T follicular helper cell (primary cell): ENCODE measurements around the gene FHIT.
"Not testable (repeated sequence)": the region's sequence is repeated elsewhere in the genome, so short reads cannot be mapped to it uniquely, and the experiment has no call there.

Source experiments
- DNase-seq: peaks from one replicate; pipeline ENCODE4 v3.0.0-alpha.2; 2020; ENCODE audit warnings: low read depth

The FHIT gene

DNA sequence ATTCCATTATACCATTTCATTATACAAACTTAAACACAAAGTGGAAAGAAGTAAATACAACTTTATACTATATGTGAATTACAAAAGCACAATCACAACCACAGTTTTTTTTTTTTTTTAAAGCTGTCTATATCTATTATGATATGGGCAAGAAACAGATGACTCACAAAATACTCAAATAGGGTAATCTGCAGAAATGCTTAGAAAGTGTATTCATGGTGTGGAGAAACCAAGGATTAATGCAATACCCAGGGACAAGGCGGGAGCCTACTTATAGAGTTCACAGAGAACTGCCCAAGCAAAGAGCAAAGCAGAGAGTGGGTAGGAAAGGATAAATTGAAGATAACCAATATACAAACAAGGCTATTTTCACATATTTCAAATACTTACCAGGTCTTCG, 332.0 kb downstream of the FHIT start:
- no peak for DNase-seq

DNA sequence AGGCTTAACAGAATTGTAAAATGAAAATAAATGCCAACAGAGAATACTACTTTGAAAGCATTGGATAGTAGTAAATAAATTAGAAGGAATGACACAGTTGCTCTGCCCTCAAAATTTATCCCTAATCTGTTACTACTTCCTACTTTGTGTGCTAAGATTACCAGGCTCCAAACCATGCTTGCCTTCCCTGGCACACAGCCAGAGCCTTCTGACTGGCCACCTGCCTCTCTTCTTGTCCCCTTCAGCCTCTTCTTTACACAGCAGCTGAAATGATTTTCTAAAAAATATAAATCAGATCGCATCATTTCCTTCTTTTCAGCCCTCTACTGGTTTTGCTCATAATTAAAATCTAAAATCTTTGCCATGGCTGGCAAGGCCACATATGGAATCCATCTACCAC, 334.1 kb downstream of the FHIT start:
- no peak for DNase-seq

DNA sequence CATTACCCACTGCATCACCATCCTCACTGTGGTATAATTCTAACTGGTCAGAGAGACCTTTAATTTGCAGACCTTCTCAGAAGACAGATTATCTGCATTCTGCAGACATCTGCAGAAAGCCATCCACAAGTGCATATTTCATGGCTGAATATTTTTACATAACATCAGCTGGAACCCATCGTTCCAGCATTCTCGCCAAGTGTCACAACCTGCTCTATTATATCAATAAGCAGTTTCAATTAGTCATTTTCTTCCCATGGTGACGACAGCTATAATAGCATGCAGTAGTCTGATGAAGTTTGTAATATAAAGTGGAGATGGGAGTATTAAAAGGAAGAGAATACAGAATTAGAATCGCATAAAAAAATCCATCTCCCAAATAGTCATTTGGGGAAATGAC, 334.7 kb downstream of the FHIT start:
- no peak for DNase-seq

DNA sequence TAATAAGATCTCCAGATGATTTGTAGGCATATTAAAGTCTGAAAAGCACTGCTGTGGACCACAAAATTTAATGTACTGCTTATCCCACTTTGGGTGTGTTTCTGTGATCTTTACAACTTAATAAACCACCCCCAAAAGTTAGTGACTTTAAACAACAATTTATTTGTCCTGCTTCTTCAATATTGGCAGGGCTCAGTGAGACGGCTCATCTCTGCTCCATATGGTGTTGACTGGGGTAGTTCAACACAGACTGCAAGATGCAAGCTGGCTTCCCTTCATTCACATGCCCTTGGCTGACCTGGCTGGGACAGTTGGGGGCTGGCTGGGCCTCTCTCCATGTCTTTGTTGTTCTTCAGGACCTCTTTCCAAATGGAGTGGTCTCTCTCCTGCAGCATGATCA, 337.8 kb downstream of the FHIT start:
- no peak for DNase-seq

DNA sequence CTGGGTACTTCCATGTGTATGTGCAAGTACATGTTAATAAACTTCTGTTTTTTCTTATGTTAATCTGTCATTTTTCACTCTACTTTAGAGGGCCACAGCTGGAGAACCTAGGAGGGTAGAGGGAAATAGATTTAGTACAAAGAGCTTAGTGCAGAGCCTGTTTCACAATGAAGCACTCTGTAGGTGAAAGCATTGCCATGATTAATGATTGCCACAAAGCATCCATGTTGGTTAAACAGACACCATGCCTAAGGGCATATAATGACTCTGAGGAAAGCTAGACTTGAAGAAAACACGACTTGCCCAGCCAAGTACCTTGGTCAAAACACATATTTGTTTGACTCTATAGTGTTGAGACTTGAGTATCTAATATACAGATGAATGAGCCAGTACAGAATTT, 338.4 kb downstream of the FHIT start:
- DNase-seq = no peak

DNA sequence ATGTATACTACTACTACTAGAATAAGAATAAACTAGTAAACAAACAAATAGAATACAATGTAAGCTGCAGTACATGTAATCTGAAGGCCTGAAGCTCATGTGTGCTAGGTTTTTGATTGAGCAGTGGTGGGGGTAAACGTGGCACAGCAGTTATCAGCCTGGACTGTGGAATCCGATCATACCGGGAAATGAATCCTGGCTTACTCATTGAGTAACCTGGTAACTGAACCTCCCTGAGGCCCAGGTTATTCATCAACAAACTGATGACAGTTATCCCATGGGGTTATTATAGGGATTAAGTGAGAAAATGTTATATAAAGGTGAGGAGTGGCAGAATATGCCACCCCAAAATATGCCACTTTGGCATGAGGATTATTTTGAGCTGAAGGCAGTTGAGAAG, 339.1 kb downstream of the FHIT start:
- no peak for DNase-seq

DNA sequence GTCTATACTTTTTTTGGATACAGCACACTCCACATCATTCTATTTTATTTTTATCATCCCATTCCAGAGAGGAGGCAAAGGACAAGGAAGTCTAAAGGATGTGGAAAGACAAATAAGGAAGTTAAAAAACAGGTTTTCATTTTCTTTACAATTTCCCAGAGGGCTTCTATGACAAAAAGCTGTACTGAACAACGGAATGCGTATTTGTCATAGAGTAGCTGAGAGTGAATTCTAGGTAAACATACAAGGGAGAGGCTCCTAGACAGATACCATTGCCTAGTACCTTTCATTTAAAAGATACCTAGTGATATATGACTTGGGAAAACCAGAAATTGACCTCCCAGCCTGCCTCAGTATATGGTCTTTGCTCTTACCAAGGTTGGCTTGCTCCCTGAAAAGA, 341.7 kb downstream of the FHIT start:
- no peak for DNase-seq

DNA sequence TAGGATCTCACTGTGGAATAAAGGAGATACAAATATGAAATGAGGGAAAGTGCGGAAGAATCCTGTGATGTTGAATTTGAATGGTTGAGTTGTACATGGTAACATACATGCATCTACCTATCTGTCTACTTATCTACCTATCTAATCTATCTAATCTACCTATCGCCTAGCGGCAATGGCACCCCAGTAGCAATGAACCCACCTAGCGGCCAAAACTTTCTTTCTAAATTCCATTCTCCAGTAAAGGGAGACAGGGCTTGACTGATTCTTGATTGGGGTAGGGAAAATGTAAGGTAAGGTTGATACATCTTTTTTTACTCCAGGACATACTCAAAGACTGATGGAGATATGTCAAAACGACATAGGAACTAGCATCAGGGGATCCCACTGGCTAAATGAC, 345.0 kb downstream of the FHIT start:
- no peak for DNase-seq

DNA sequence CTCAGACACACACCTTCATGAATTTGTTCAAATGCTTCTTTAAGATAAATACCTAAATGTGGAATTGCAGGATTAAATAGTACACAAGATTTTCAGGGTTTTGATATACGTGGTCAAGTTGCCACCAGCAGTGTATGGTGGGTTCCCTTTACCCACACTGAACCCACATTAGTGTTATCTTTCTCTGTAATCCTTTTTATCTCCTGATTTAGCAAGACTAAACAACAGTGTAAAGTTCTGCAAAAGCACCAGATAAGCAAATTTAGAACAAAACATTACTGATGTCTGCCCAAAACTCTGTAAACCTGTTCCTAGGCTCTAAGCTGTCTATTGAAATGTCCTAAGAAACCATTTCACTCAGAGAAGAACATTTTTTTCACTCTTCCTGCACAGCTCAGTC, 352.9 kb downstream of the FHIT start:
- no peak for DNase-seq

DNA sequence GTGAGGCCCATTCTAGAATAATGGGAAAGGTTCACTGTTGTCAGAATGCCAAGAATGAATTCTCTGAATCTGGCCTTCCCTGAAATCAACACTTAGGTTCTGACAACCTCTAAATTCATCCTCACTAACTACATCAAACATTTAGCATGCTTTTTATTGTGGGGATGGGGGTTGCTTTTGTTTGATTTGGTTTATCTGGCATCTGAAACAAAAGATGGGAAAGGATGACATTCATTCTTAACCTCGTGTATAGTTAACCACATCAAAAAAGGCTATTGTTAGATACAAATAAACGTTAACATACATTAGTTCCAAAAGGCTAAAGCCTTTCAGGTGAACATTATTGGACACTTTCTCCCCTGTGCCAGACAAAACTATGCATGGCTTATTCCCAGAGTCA, 357.3 kb downstream of the FHIT start:
- no peak for DNase-seq

DNA sequence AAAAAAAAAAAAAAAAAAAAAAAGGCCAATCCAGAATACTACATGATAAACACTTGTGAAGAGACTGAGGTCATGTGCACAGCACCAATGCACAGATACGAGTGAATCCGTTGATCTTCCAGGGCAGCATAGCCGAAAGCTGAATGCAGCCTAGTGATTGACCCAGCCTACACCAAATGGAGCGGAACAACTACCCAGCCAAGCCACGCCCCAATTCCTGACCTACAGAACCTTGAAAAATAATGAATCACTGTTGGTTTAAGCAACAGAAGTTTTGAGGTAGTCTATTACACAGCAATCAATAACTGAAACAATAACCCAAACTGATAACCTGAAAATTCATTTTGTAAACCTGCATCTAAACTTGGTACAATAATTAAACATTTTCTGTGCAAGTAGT, 361.0 kb downstream of the FHIT start:
- no peak for DNase-seq

DNA sequence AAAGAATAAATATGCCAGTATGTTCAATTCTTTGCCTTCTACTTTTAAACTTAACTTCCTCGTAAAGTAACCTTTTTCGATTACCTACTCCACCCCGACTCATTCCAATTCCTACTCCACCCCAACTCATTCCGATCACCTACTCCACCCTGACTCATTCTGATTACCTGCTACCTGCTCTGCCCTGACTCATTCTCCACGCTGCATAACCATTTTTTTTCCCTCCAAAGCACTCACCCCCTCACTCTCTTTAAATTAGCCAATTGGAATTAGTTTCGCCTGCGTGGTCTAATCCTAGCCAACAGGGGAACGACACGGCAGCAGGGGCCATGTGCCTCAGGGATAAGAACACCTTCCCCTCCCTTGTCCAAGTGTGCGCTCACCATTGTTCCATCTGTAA, 362.3 kb downstream of the FHIT start:
- not testable (repeated sequence) for DNase-seq

DNA sequence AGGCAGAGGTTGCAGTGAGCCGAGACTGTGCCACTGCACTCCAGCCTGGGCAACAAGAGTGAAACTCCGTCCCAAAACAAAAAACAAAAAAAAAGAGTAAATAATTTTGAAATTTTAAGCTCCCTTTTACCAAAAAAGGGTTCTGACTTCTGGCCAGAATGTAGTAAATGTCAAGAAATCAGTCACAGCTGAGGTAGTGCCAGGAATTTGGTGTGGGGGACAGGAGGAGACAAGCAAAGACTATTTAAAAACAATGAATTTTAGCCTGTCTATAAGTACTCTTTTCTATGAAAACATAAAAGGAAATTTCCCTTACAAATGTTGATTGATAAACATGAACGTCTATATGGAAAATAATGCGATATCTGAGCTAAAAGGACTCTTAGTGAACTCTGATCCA, 363.7 kb downstream of the FHIT start:
- no peak for DNase-seq

DNA sequence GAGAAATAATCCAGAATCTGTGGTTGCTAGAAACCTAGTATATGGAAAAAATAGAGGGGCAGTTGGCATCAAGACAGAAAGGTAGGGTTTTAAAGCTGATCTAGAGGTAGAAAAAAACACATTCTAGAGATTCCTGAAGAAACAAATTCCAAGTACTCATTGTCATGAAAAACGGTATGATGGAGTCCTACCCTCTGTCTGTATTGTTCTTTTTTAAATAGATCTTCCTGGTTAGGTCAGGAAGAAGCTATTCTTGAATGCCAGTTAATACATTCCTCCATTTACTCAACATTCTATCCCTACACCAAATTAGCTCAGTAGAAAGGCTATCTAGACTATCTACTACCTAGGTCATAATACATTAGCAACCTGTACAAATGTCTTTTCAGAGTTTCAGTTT, 364.7 kb downstream of the FHIT start:
- DNase-seq = no peak

DNA sequence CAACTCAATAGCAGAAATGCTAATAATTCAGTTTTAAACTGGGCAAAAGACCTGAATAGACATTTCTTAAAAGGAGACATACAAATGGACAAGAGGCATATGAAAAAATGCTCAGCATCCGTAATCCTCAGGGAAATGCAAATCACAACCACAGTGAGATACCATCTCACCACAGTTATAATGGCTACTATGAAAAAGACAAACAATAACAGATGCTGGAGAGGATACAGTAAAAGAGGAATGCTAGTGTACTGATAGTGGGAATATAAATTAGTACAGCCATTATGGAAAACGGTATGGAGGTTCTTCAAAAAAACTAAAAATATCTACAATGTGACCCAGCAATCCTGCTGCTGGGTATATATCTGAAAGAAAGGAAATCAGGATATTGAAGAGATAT, 367.2 kb downstream of the FHIT start:
- no peak for DNase-seq

DNA sequence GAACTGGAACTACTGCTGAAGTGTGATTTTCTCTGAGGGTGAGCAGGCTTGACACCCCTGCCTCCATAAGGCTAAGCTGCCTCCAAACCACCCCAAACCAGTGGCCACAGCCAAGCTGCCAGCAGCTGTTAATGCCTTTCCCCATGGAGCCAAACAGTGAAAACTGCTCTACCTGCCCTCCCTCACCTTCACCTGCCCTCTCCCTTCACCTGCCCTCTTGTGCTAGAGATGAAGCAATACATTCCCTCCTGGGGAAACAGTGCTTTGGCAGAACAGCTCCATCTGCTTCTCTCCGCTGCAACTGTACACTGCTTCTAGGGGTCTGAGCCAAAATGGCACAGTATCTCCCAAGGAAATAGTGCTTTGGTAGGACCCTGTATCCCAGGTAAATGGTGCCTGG, 374.1 kb downstream of the FHIT start:
- DNase-seq = no peak

DNA sequence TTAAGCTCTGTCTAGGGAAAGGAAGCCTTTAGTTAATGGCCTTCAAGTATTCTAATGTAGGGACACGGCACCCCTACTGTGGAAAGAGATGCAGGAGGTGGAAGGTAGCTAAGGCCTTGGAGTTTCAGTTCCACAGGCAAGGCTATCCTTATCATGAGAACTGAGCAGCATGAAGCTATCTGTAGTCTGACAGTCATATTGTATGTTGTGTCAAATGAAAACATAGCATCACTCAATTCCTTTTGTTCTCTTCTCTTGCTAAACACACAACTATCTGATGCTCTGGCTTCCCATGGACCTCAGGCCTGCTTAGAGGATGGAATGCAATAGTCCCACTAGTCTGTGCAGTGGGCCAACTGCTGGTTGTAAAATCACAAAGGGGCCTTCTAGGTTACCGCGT, 380.9 kb downstream of the FHIT start:
- DNase-seq = no peak

DNA sequence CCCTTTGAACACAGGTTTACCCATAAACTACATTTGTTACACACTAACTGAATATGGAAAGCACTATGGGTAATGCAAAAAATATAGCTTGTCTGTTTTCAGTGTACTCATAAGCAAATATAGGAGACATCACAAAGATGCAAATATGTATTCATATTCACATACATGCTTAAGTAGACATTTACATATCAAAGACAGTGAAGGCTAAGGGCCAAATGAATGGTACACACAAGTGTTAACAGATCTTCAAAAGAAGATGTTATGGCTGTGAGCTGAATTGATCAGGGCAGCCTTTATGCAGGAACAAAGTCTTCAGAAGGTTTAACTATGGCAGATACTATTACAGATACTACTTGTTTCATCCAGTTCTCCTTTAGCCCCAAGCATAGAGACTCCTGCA, 384.1 kb downstream of the FHIT start:
- no peak for DNase-seq

DNA sequence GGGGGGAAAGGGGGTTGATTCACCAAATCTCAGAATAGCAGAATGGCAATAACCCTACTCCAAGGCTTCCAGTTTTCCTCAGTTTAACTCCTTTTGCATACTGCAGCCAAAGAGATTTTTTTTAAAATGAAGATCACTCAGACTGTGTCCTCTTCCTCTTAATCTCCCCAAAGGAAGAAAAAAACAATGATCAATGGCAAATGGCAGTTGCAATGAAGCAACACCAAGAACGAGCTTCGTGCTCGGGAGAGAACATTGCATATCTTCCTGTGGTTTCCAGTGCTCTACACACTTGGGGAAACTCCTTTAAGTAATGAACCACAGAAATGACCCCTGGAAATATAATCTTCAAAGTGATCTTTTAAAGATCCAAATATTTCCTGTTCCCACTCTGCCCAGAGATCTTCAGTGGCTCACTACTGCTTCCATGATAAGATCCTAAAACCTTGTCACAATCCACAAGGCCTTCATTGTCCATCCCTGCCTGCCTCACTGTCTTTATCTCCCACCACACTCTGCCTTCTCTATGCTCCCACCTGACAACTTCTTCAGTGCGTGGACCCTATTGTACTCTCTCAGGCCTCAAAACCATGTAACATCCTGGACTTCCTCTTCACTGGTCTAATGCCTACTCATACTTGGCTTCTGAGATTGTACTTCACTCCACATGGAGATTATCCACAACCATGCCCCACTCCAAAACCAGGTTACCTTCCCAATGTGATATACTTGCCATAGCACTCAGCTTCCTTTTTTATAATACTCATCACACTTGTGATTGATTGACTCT, 394.8 kb downstream of the FHIT start:
- no peak for DNase-seq

DNA sequence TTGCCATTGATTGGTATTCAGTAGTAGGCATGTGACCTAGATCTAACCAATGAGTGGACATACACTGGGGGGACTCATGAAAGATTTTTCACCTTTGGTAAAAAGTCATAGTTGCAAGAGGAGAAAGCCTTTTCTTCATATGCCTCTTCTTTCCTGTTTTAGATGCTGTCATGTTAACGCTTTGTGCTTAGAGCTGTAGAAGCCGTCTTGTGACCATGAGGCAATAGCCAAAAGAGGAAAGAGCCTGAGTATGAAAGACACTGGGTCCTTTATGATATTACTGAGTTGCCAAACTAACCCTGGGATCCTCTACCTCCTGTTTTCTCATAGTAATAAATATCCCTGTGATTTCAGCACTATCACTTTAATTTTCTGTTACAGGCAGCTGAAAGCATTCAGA, 396.0 kb downstream of the FHIT start:
- DNase-seq = no peak

DNA sequence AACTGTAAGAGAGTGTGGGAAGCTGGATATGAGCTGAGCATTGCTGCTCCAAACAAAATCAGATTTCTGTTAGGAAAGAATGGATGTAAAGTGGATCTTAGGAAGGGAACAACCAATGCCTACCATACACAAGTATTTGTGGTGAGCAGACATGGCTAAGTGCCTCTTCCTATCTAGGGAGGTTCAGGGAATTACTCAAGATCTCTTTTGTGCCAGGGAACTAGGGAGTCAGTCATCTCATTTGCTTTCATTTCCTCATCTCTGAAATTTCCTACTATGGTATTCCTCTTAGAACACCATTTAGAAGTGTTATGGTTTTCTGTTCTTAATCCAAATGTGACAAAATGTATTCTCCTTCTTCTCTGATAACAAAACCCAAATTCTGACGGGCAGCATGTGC, 396.5 kb downstream of the FHIT start:
- no peak for DNase-seq

DNA sequence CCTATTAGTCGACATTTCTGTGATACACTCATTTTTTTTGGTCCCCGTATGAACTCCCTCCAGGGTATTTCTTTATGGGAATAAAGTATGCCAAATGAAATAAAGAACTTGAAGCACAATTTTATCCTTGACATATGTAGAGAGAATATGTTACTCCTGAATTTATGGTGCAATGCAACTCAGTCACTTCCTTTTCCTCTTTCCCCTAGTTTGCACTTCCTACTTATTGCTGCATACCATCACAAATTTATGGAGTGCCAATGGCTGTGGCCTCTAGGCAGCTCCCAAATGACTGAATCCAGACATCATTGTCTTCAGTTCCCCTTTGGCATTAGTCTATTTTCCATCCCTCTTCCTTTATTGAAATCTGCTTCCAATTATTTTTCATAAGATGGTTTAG, 403.5 kb downstream of the FHIT start:
- no peak for DNase-seq

DNA sequence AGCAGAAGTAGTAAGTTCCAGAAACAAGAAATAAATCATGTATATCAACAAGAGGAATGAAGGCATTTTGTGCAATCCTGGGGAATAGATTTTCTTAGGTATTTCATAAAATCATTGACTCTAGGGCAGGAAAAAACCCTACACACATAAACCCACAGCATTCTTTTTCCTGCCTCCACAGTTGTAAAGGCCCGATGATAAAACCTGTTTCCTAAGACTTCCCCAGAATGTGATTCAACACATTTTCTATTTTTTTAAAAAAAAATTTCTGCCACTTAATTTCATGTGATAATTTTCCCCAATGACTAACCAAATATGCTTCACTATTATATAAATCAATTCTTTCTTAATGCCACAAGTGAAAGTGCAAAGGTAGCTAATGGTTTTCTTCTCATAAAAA, 407.0 kb downstream of the FHIT start:
- no peak for DNase-seq

DNA sequence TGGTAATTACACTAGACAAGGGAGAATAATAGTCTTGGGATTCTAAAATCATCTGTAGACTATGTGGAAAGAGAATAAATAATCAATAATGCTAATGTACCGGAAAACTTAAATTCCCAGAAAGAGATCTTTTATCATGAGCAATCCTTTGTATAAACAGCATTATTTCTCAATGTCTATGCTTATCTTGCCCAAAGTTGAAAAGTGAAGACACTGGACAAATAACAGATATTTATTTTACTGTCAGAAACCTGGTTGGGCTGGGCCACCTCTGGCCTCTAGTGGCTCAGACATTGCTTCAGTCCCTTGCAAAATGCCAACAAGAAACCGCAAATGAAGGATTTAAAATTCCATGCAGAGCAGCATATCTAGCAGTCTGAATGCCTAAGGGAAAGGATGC, 409.9 kb downstream of the FHIT start:
- DNase-seq = no peak

DNA sequence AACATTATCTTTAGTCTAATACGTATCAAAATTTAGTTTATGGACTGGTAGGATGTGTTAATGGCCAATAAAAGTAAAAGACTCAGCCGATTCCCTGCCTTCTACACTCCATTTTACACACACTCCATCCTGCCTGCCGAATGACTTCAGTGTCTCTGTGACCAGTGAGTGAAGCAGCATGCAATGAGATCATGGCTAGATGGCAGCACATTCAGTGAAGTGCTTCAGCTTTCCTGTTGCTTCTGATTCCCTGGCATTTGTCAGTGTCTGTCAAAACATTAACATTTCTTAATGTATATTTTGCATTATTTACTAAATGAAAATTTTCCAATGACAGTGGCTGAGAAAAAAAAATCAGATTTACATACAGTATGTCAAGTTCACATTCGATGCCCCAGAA, 412.0 kb downstream of the FHIT start:
- no peak for DNase-seq
